NK-92 treated with Interleukin-12 subunit alpha and Interleukin-12 subunit beta, amount 100 ng/mL, for 24 hours (cell line): ENCODE results near the gene CCDC194.

ENCODE experiments used
- DNase-seq: peaks from one replicate; lab custom pipeline; 2025; lab: John Stamatoyannopoulos, UW

CCDC194 gene, protein sequence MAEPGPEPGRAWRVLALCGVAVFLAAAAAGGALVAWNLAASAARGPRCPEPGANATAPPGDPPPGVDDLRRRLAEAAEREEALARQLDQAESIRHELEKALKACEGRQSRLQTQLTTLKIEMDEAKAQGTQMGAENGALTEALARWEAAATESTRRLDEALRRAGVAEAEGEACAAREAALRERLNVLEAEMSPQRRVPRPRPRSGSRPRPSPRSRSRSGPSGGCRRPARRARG

DNA sequence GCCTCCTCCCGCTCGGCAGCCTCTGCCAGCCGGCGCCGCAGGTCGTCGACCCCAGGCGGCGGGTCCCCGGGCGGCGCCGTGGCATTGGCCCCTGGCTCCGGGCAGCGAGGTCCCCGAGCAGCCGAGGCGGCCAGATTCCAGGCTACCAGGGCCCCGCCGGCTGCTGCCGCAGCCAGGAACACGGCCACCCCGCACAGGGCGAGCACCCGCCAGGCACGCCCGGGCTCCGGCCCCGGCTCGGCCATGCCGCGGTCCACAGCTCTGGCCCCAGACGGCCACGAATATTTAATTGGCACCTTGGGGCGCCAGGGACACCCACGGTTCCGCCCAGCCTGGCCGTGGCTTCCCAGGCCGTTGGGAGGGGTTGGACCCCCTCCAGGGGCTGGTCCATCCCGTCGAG lies at the start of gene CCDC194:
TSS of gene CCDC194 (minus strand) at position 283 of the 400 bp plus-strand sequence. CDS start at position 245, 38 bp downstream.
- no peak for DNase-seq

DNA sequence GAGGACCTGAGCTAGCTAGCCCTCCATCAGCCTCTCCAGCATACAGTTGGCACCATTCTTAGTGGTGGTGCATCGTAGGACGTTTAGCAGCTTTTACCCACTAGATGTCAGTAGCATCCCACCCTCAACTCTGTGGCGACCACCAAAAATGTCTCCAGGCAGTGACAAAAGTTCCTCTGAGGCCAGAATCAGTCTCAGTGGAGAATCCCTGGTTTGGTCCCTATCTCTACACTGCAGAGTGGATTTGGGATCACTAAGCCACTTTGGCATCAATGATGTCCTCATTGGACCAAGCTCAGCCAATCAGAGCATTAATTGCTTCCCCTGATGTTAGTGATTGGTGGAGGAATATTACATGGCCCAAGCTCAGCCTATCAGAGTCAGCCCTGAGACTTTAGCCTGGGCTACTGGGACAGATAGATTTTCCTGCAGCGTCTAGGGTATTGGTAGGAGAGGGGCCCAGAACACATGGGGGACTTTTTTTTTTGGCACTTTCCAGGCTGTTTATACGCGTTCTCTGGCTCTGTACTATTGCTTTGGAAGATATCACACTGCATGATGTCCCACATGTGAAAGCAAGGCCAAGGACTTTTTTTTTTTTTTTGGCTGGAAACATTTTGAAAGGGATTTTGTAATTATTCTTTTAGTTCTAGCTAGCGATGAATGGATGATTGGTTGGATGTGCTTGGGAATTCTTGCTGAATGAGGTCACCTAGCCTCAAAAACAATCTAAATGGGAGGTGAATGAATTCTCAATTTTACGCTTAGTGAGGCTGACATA lies 47.4 kb upstream of the CCDC194 start:
- DNase-seq = no peak

- DNase-seq = no peak
These were observed 42.9 kb upstream of the CCDC194 start for GRCh38 chr19:17436874-17437267.

DNA sequence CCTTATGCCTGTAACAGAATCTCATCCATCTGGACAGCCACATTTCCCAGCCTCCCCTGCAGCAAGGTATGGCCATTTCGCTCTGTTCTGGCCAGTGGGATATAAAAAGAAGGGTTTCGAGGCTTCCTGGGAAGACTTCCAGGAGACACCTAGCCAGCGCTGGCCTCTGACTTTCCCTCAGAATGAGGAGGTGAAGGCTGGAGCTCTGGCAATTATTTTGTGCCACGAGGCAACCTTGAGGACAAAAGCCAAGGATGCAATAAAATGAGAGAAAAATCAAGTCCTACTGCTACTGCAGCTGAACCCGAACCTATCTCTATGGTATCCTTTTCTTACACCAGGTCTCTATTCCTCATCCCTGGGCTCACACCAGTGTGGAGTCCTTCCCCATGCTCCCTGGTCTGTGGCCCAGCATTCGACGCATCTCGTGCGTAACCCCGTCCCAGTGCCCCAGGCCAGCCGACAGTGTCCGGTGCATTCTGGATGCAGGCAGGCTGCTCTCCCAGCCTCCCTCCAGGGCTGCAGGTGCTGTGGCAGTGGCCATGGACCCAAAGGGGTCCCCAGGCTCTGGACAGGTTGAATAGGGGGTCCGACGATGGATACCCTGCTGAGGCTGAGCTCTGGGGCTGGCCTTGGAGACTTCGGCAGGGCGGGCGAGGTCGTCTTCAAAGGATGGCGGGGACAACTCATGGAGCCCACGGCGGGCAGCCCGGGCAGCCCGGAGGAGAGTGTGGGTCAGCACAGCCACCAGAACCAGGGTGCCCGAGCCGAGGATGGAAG lies 42.3 kb upstream of the CCDC194 start:
- no peak for DNase-seq

DNA sequence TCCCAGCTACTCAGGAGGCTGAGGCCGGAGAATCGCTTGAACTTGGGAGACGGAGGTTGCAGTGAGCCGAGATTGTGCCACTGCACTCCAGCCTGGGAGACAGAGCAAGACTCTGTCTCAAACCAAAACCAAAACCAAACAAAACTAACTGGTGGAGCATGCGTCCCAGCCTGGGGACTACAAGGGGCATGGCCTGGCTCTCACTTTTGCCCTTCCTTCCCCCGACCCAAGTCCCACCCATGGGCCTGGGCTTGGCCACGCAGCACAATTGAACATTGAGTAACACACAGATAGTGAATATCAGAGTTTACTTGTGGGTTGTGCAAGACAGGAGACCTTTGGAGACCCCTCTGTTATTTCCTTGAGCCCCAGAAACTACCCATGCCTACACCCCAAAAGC lies 41.2 kb upstream of the CCDC194 start:
- no peak for DNase-seq

DNA sequence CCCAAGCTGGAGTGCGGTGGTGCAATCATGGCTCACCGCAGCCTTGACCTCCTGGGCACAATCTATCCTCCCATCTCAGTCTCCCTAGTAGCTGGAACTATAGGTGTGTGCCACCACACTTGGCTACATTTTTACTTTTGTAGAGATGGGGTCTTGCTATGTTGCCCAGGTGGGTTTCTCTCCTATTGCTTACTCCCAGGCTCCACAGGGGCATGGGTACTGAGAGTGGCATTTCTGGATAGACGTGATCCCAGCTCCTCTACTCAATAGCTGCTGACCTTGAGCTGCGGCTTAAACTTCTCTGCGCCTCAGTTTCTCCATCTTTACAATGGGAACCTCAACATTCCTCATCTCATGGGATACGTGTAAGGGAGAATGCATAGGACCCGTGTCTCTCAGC lies 37.4 kb upstream of the CCDC194 start:
- no peak for DNase-seq

- no peak for DNase-seq
These were observed 35.7 kb upstream of the CCDC194 start for GRCh38 chr19:17429641-17430113.

GRCh38 chr19:17424743-17425365 lies 30.9 kb upstream of the CCDC194 start:
- DNase-seq = no peak

- no peak for DNase-seq
These were observed 29.6 kb upstream of the CCDC194 start for GRCh38 chr19:17423429-17424208.

DNA sequence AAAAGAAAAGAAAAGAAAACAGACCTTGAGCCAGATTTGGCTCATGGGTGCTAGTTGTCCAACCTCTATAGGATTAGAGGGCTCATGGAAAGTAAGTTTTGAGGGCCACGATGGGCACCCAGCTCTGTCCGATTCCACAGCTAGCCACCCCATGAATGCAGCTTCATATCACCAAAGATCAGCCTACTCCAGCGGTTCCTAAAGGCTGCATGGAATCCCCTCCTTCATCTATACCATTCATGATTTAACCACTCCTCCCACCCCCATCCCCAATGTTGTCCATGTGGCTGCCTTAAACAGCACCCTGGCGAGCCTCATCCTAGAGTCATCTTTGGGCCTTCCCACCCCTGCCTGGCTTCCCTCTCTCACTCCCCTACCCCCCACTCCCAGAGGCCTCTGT lies 27.9 kb upstream of the CCDC194 start:
- DNase-seq = no peak

GRCh38 chr19:17420475-17420924 lies 26.5 kb upstream of the CCDC194 start:
- no peak for DNase-seq

DNA sequence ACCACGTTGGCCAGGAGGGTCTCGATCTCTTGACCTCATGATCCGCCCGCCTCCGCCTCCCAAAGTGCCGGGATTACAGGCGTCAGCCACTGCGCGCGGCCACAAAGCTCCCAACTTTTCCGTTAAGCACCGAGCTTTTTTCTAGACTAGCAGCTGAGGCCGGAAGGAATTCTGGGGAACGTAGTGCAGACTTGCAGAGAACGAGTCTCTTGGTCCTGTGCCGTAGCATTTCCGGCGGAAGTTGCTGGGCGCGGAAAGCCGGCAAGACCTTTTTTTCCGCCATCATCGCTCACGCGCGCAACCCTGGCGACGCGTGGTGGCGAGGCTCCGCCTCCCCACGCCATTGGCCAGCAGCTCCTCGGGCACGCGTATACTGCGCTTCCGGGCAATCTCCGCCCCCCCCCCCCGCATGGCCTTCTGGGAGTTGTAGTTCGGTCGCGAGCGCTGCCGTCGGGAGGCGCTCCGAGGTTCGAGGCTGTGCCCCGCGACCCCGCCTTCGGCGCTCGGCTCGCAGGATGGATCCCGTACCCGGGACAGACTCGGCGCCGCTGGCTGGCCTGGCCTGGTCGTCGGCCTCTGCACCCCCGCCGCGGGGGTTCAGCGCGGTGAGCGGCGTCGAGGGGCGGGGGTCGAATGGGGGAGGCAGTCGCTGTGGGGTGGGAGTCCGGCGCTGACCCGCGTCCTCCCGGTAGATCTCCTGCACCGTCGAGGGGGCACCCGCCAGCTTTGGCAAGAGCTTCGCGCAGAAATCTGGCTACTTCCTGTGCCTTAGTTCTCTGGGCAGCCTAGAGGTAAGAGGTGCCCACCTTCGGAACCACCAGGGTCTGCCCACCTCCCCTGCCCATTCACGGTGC lies 25.9 kb upstream of the CCDC194 start, which contains the start of gene MVB12A:
TSS of gene MVB12A (plus strand) at position 427 of the 854 bp plus-strand sequence. CDS start at position 516, 89 bp downstream.
- DNase-seq = peak; percentile 94

DNA sequence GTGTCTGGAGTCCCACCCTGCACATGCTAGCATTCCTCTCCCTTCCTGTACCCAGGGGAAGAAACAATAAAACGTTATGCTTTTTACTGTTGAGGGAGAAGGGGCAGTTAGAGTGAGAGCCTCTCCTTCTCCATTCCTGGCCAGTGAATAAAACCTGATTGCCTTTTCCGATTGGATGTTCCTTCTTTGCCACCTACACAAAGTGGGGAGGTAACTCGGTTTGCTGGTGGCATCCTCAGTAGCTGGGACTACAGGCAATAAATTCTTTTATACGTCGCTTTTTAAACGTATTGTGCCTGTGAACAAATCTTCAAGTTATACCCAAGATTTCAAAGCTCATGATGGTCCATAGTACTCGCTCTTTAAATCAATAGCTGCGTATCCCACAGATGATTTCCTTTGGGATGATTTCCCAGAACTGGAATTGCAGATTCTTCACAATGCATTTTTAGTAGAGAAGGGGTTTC lies 25.2 kb upstream of the CCDC194 start:
- no peak for DNase-seq

- DNase-seq = no peak
These were observed 24.7 kb upstream of the CCDC194 start for GRCh38 chr19:17418710-17419109.

GRCh38 chr19:17415121-17415520 lies 21.1 kb upstream of the CCDC194 start:
- no peak for DNase-seq

GRCh38 chr19:17414097-17414496 lies 20.1 kb upstream of the CCDC194 start:
- no peak for DNase-seq

DNA sequence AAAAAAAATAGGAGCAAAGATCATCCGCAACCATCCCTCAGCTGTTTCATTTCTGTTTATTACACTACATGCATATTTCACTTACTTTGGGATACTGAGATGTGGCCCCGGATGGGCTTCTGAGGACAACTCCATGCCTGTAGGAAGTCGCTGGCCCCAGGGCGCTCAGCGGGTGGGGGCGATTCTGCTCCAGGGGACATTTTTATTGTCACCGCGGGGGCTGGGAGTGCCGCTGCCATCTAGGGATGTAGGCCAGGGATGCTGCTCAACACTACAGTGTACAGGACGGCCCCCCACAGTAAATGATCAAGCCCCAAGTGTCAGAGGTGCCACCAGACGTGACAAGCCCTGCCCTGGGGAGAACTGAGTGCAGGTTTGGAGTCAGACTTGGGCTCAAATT lies 17.8 kb upstream of the CCDC194 start:
- no peak for DNase-seq

- DNase-seq = no peak
These were observed 16.0 kb upstream of the CCDC194 start for GRCh38 chr19:17409990-17410389.

- no peak for DNase-seq
These were observed 12.8 kb upstream of the CCDC194 start for GRCh38 chr19:17406887-17407196.
